ENCODE measurements around the gene INPP5B.

The INPP5B gene

DNA sequence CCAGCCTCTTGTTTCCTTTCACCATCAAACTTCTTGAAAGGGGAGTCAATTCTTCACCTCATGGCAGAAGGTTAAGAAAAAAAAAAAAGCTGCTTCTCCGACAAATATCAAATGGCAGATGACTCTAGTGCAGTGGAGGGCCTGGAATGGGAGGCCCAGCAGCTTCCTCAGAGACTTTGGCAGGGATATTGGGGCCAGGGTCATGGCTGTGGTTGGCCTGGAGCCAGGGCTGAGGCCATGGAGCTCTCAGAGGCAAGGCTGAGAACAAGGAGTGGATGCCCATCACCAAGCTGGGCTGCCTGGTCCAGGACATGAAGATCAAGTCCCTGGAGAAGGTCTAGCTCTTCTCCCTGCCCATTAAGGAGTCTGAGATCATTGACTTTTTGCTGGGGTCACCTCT, 106.1 kb downstream of the INPP5B start:
- TF ChIP-seq POLR2AphosphoS5 (IDR thresholded peaks at IDR 0.05; ENCODE audit: low read depth, low read length) (no peak), SIN3A (IDR thresholded peaks at IDR 0.05; ENCODE audit: borderline replicate concordance, insufficient read depth, low read length) (no peak), FOXP2 (optimal IDR thresholded peaks at IDR 0.05; ENCODE audit: borderline replicate concordance, extremely low read depth, extremely low read length, insufficient read depth) (no peak), TAF1 (IDR thresholded peaks at IDR 0.05; ENCODE audit: borderline replicate concordance, insufficient read depth, low read length) (no peak)
- TF ChIP-seq, protein P1, sequence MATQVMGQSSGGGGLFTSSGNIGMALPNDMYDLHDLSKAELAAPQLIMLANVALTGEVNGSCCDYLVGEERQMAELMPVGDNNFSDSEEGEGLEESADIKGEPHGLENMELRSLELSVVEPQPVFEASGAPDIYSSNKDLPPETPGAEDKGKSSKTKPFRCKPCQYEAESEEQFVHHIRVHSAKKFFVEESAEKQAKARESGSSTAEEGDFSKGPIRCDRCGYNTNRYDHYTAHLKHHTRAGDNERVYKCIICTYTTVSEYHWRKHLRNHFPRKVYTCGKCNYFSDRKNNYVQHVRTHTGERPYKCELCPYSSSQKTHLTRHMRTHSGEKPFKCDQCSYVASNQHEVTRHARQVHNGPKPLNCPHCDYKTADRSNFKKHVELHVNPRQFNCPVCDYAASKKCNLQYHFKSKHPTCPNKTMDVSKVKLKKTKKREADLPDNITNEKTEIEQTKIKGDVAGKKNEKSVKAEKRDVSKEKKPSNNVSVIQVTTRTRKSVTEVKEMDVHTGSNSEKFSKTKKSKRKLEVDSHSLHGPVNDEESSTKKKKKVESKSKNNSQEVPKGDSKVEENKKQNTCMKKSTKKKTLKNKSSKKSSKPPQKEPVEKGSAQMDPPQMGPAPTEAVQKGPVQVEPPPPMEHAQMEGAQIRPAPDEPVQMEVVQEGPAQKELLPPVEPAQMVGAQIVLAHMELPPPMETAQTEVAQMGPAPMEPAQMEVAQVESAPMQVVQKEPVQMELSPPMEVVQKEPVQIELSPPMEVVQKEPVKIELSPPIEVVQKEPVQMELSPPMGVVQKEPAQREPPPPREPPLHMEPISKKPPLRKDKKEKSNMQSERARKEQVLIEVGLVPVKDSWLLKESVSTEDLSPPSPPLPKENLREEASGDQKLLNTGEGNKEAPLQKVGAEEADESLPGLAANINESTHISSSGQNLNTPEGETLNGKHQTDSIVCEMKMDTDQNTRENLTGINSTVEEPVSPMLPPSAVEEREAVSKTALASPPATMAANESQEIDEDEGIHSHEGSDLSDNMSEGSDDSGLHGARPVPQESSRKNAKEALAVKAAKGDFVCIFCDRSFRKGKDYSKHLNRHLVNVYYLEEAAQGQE (IDR thresholded peaks at IDR 0.05; ENCODE audit: insufficient read depth in 1 of 2, low read depth in 2 of 2, low read length in 2 of 2): no peak

DNA sequence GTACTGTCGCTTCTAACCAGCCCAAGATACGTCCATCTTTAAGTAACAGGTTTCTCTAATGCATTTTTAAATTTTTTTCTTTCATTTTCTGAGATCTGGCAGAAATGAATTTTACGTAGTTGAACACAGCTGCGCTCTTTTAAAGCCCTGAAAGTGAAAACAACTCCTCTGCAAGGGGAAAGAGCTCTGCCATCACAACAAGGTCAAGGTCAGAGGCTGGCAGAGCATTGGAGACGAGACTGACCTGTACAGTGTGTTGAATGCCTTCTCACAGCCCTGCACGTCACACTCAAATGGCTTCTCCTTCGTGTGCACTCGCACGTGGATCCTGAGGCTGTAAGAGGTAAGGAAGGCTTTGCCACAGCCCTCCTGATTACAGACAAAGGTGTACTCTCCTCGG, 107.2 kb downstream of the INPP5B start:
- TF ChIP-seq TAF1 (IDR thresholded peaks at IDR 0.05; ENCODE audit: borderline replicate concordance, insufficient read depth, low read length) (no peak), POLR2AphosphoS5 (IDR thresholded peaks at IDR 0.05; ENCODE audit: low read depth, low read length) (no peak), FOXP2 (optimal IDR thresholded peaks at IDR 0.05; ENCODE audit: borderline replicate concordance, extremely low read depth, extremely low read length, insufficient read depth) (no peak), SIN3A (IDR thresholded peaks at IDR 0.05; ENCODE audit: borderline replicate concordance, insufficient read depth, low read length) (no peak)
- TF ChIP-seq, protein P1 (IDR thresholded peaks at IDR 0.05; ENCODE audit: insufficient read depth in 1 of 2, low read depth in 2 of 2, low read length in 2 of 2): no peak

DNA sequence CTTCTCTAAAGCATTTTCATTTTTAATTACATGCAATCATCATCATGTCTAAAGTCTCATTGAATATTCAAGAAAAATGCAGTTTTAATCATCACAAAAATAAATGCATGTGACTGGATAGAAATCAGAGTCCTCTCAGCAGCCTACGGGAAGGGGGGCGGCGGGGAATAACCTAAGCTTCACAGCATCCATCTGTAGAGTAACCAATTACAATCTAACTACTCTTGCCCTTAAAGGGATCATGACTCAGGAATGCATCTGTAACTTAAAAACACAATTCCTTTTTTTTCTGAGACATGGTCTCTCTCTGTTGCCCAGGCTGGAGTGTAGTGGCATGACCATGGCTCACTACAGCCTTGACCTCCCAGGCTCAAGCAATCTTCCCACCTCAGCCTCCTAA, 110.1 kb downstream of the INPP5B start:
- no peak for TF ChIP-seq TAF1 (IDR thresholded peaks at IDR 0.05; ENCODE audit: borderline replicate concordance, insufficient read depth, low read length)
- TF ChIP-seq, protein P1 (IDR thresholded peaks at IDR 0.05; ENCODE audit: insufficient read depth in 1 of 2, low read depth in 2 of 2, low read length in 2 of 2): no peak
- TF ChIP-seq FOXP2 (optimal IDR thresholded peaks at IDR 0.05; ENCODE audit: borderline replicate concordance, extremely low read depth, extremely low read length, insufficient read depth): no peak
- no peak for TF ChIP-seq POLR2AphosphoS5 (IDR thresholded peaks at IDR 0.05; ENCODE audit: low read depth, low read length)
- no peak for TF ChIP-seq SIN3A (IDR thresholded peaks at IDR 0.05; ENCODE audit: borderline replicate concordance, insufficient read depth, low read length)

DNA sequence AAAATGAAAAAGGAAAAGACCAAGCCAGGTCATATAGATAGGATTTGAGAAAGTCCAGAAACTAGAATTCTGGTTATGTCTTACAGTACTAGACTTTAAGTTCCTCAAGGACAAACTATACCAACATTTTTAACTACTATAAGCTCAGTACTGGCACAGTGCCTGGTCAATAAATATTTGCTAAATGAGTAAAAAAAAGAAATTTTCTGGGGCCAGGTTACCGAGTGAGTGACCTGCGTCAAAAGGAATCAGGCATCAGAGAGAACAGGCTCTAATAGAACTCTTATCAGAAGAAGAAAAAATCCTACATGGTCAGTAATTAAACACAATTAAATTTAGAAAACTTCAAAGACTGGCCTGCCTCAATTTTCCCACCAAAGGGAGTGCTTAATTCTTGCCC, 115.0 kb downstream of the INPP5B start:
- TF ChIP-seq, protein P1 (IDR thresholded peaks at IDR 0.05; ENCODE audit: insufficient read depth in 1 of 2, low read depth in 2 of 2, low read length in 2 of 2): no peak
- TF ChIP-seq POLR2AphosphoS5 (IDR thresholded peaks at IDR 0.05; ENCODE audit: low read depth, low read length): no peak
- TF ChIP-seq FOXP2 (optimal IDR thresholded peaks at IDR 0.05; ENCODE audit: borderline replicate concordance, extremely low read depth, extremely low read length, insufficient read depth): no peak
- no peak for TF ChIP-seq SIN3A (IDR thresholded peaks at IDR 0.05; ENCODE audit: borderline replicate concordance, insufficient read depth, low read length)
- TF ChIP-seq TAF1 (IDR thresholded peaks at IDR 0.05; ENCODE audit: borderline replicate concordance, insufficient read depth, low read length): no peak

DNA sequence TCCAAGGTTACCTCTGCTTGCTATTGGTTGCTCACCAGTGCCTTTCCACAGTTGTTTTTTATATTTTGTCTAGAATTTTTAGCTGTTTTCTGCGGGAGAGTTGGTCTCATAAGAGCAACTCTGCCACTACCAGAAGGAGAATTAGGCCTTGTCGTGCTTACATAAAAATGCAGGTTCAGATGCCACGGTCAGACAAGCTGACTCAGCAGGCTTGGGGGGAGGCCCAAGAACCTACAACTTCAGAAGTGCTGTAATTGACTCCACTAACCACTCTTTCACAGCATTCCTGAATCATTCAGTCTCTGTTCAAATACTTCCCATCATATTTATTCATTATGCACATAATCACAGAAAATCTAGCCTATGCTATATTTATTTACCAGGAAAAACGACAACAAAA, 115.7 kb downstream of the INPP5B start:
- TF ChIP-seq, protein P1 (IDR thresholded peaks at IDR 0.05; ENCODE audit: insufficient read depth in 1 of 2, low read depth in 2 of 2, low read length in 2 of 2): no peak
- no peak for TF ChIP-seq SIN3A (IDR thresholded peaks at IDR 0.05; ENCODE audit: borderline replicate concordance, insufficient read depth, low read length)
- TF ChIP-seq POLR2AphosphoS5 (IDR thresholded peaks at IDR 0.05; ENCODE audit: low read depth, low read length): no peak
- no peak for TF ChIP-seq FOXP2 (optimal IDR thresholded peaks at IDR 0.05; ENCODE audit: borderline replicate concordance, extremely low read depth, extremely low read length, insufficient read depth)
- no peak for TF ChIP-seq TAF1 (IDR thresholded peaks at IDR 0.05; ENCODE audit: borderline replicate concordance, insufficient read depth, low read length)
